Measurements from ENCODE around the gene AK3. TPM values are rescaled to one million over a fixed set of nuclear protein-coding genes. Genes with fewer than 3 reads are reported as not detected.

The AK3 gene
- total RNA-seq, 4 donors from 2014 or later, result 81.3 to 102 (median 92.9) TPM

GRCh38 chr9:4704129-4704528, 36.9 kb downstream of the AK3 start:
- no peak for DNase-seq (ENCODE audit: low spot score in 2 of 2)
- no peak overlapping the region for H3K4me3 ChIP-seq (ENCODE audit: low read depth, poor library complexity, severe bottlenecking)
- WGBS, 2 donors, result 93 to 95% methylated on average over 2 of the region's 2 CpGs
- TF ChIP-seq CTCF (IDR thresholded peaks at IDR 0.05) (no peak), POLR2A (IDR thresholded peaks at IDR 0.05) (no peak)
- intact Hi-C loops (cut with DNase I; ENCODE audit: low total_unique reads), result no loop called here

- TF ChIP-seq POLR2A (IDR thresholded peaks at IDR 0.05) (no peak), CTCF (IDR thresholded peaks at IDR 0.05) (no peak)
- whole genome bisulfite sequencing, 2 donors, result 52 to 61% methylated on average over 1 of the region's 1 CpG
- intact Hi-C loops (cut with DNase I; ENCODE audit: low total_unique reads), result no loop called here
Observed at GRCh38 chr9:4701526-4701925, 39.5 kb downstream of the AK3 start.

GRCh38 chr9:4700932-4701331, 40.1 kb downstream of the AK3 start:
- no peak for DNase-seq (ENCODE audit: low spot score in 2 of 2)
- intact Hi-C loops (cut with DNase I; ENCODE audit: low total_unique reads), result no loop called here
- WGBS, 2 donors, result 79 to 83% methylated on average over 2 of the region's 2 CpGs
- no peak for TF ChIP-seq POLR2A (IDR thresholded peaks at IDR 0.05)
- TF ChIP-seq CTCF (IDR thresholded peaks at IDR 0.05), result no peak
- H3K4me3 ChIP-seq (ENCODE audit: low read depth, poor library complexity, severe bottlenecking), result no peak overlapping the region

More at GRCh38 chr9:4701526-4701925, 39.5 kb downstream of the AK3 start:
- H3K4me3 ChIP-seq (ENCODE audit: low read depth, poor library complexity, severe bottlenecking), result no peak overlapping the region
- DNase-seq (ENCODE audit: low spot score in 2 of 2), result no peak

- TF ChIP-seq CTCF (IDR thresholded peaks at IDR 0.05) (no peak), POLR2A (IDR thresholded peaks at IDR 0.05) (no peak)
- 82 to 87% methylated on average over 3 of the region's 3 CpGs for WGBS, 2 donors
- DNase-seq (ENCODE audit: low spot score in 2 of 2), result no peak
- intact Hi-C loops (cut with DNase I; ENCODE audit: low total_unique reads), result no loop called here
- H3K4me3 ChIP-seq (ENCODE audit: low read depth, poor library complexity, severe bottlenecking), result no peak overlapping the region
Observed at GRCh38 chr9:4700091-4700490, 40.9 kb downstream of the AK3 start.

- intact Hi-C loops (cut with DNase I; ENCODE audit: low total_unique reads), result no loop called here
- DNase-seq (ENCODE audit: low spot score in 2 of 2), result no peak
- no peak overlapping the region for H3K4me3 ChIP-seq (ENCODE audit: low read depth, poor library complexity, severe bottlenecking)
- TF ChIP-seq POLR2A (IDR thresholded peaks at IDR 0.05) (no peak), CTCF (IDR thresholded peaks at IDR 0.05) (no peak)
- WGBS, 2 donors, result 64 to 69% methylated on average over 3 of the region's 3 CpGs
Observed at GRCh38 chr9:4691795-4692194, 49.2 kb downstream of the AK3 start.

GRCh38 chr9:4690144-4690543, 50.9 kb downstream of the AK3 start:
- TF ChIP-seq CTCF (IDR thresholded peaks at IDR 0.05), result no peak
- no peak for TF ChIP-seq POLR2A (IDR thresholded peaks at IDR 0.05)
- H3K4me3 ChIP-seq (ENCODE audit: low read depth, poor library complexity, severe bottlenecking), result no peak overlapping the region
- DNase-seq (ENCODE audit: low spot score in 2 of 2), result no peak
- intact Hi-C loops (cut with DNase I; ENCODE audit: low total_unique reads), result no loop called here
- WGBS, 2 donors, result 91% methylated on average over 4 of the region's 4 CpGs
